ENCODE data around the gene AZIN2. TPM values are rescaled to one million over a fixed set of nuclear protein-coding genes. Genes with fewer than 3 reads are reported as not detected.

AZIN2 gene
- total RNA-seq, 1 experiment from 2014 or later: 0.39 TPM

DNA sequence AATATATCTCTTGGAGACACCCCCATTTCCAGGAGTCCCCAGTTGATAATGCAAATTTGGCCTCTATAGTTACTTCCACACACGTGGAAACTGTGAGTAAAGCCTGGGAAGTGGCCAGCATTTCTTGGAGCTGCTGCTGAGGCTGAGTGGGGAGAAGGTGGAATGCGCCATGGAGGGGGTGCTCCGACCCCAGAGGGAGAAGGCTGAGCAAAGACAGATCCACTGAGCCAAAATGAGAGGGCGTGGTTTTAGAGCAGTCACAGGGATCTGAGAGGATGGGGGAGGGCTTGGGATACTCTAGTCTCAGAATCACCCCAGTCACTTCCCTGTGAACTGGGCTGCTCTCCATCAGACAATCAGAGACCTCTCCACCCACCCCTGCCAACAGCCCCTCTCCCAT lies 62.2 kb downstream of the AZIN2 start:
- Histone ChIP-seq H3K4ac (ENCODE audit: low read depth, low read length) (no peak overlapping the region), H2BK15ac (ENCODE audit: low read depth, low read length) (no peak overlapping the region), H3K14ac (ENCODE audit: insufficient read depth, low read length) (no peak overlapping the region), H2AFZ (ENCODE audit: low read length) (no peak overlapping the region), H3K23ac (ENCODE audit: insufficient read length, low read depth, low read length) (no peak overlapping the region), H3K4me2 (ENCODE audit: insufficient read depth, insufficient read length, low read length) (no peak overlapping the region), H3K27me3 (ENCODE audit: insufficient read depth, low read length) (0 out of 2 replicates have a peak, but pooled peaks cover 3% of the 10 kb centered on the region), H2AK5ac (ENCODE audit: insufficient read length, low read length) (no peak overlapping the region), H2BK12ac (ENCODE audit: insufficient read length, low read depth, low read length) (no peak overlapping the region), H4K20me1 (ENCODE audit: control insufficient read depth, insufficient read depth, insufficient read length) (no peaks in the 10 kb centered on the region), H4K5ac (ENCODE audit: insufficient read length, low read depth, low read length) (no peak overlapping the region), H2BK120ac (ENCODE audit: low read depth, low read length, poor library complexity, severe bottlenecking) (no peak overlapping the region), H3K9me3 (ENCODE audit: control insufficient read depth, low read depth, low read length) (no peaks in the 10 kb centered on the region), H4K91ac (ENCODE audit: insufficient read length, low read depth, low read length) (no peak overlapping the region), H3K79me1 (ENCODE audit: insufficient read depth, low read depth, low read length, poor library complexity, severe bottlenecking) (no peaks in the 10 kb centered on the region), H3T11ph (ENCODE audit: low read length) (no peak overlapping the region), H3K27ac (ENCODE audit: insufficient read length, low read depth, low read length) (no peak overlapping the region), H3K9ac (ENCODE audit: extremely low read depth, insufficient read length, low read length) (no peak overlapping the region), H2BK20ac (ENCODE audit: low read depth, low read length, poor library complexity, severe bottlenecking) (no peak overlapping the region), H3K56ac (ENCODE audit: insufficient read length, low read depth, low read length) (no peak overlapping the region), H4K8ac (replicated peaks; ENCODE audit: insufficient read length, low read depth, low read length) (no peak overlapping the region), H3K23me2 (ENCODE audit: insufficient read length, low read depth, low read length, poor library complexity, severe bottlenecking) (no peaks in the 10 kb centered on the region), H2BK5ac (ENCODE audit: insufficient read length, low read length) (no peak overlapping the region), H3K79me2 (ENCODE audit: insufficient read depth, low read length) (no peaks in the 10 kb centered on the region), H3K18ac (ENCODE audit: insufficient read length, low read depth, low read length) (no peak overlapping the region), H3K4me1 (ENCODE audit: insufficient read depth, low read length) (peaks cover 14% of the 10 kb centered on the region; the same call in 1 of the 2 replicates)
- no CpG with 5 or more reads among the region's 4 CpGs for WGBS (ENCODE audit: extremely low coverage, insufficient read length, low lambda C conversion rate)
- H3K27ac Mint-ChIP-seq: peak overlapping the region in 1 of 3 experiments; percentile 34; a peak in 2 of 7 replicates
- TF ChIP-seq, protein P1, sequence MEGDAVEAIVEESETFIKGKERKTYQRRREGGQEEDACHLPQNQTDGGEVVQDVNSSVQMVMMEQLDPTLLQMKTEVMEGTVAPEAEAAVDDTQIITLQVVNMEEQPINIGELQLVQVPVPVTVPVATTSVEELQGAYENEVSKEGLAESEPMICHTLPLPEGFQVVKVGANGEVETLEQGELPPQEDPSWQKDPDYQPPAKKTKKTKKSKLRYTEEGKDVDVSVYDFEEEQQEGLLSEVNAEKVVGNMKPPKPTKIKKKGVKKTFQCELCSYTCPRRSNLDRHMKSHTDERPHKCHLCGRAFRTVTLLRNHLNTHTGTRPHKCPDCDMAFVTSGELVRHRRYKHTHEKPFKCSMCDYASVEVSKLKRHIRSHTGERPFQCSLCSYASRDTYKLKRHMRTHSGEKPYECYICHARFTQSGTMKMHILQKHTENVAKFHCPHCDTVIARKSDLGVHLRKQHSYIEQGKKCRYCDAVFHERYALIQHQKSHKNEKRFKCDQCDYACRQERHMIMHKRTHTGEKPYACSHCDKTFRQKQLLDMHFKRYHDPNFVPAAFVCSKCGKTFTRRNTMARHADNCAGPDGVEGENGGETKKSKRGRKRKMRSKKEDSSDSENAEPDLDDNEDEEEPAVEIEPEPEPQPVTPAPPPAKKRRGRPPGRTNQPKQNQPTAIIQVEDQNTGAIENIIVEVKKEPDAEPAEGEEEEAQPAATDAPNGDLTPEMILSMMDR (conservative IDR thresholded peaks at IDR 0.05): no peak
- H3K36me3 Mint-ChIP-seq (ENCODE audit: insufficient read depth in 1 of 3, low read depth in 3 of 3): peaks cover 0 to 8% (median 6%) of the 10 kb centered on the region in 3 experiments; a peak in 3 of 7 replicates
- H3K9me3 Mint-ChIP-seq: no peaks in the 10 kb centered on the region
- DNase-seq: no peak
- H3K4me1 Mint-ChIP-seq: peaks cover 43 to 50% of the 10 kb centered on the region in 2 experiments
- peaks cover 1% of the 10 kb centered on the region; the same call in 1 of the 2 replicates for H3K27me3 Mint-ChIP-seq (ENCODE audit: low read depth)
- no peak overlapping the region; a peak in 1 of 5 replicates for H3K4me3 Mint-ChIP-seq

All from H9 (cell line).